GM23338 (cell line): ENCODE data around the gene EFHC2.

Experiments used
- CTCF ChIP-seq, 2 experiments: fragments of 200-600 bp in 1 of 2; sonication (generic) in 1 of 2; conservative IDR thresholded peaks; 2 replicates each; pipeline versions ENCODE4 v1.5.1 to v1.6.1; 2016 to 2017; ENCODE audit warnings: antibody characterized with exemption in 2 of 2, low read depth in 2 of 2, mild to moderate bottlenecking in 2 of 2, moderate library complexity in 1 of 2
- EZH2 ChIP-seq: fragments of 200-600 bp; sonication (generic); IDR thresholded peaks from one replicate; pipeline ENCODE4 v1.8.0; 2017; ENCODE audit warnings: antibody characterized with exemption, mild to moderate bottlenecking, low read depth; ENCODE audit not compliant: unreplicated experiment
- EZH2phosphoT487 ChIP-seq: fragments of 200-600 bp; sonication (generic); IDR thresholded peaks from one replicate; pipeline ENCODE4 v1.8.1; 2018; ENCODE audit warnings: antibody characterized with exemption; ENCODE audit not compliant: unreplicated experiment
- JUNB ChIP-seq: IDR thresholded peaks from one replicate; pipeline ENCODE4 v1.6.1; 2016; ENCODE audit warnings: antibody characterized with exemption; ENCODE audit not compliant: unreplicated experiment
- NANOG ChIP-seq: IDR thresholded peaks from 2 replicates; pipeline ENCODE4 v1.6.1; 2016; ENCODE audit warnings: antibody characterized with exemption, borderline replicate concordance
- POLR2AphosphoS5 ChIP-seq: IDR thresholded peaks from 2 replicates; pipeline ENCODE4 v1.6.1; 2016; ENCODE audit warnings: antibody characterized with exemption, low read depth
- TF ChIP-seq, protein P1 (sequence below): IDR thresholded peaks from one replicate; pipeline ENCODE4 v1.6.1; 2018; ENCODE audit warnings: antibody characterized with exemption; ENCODE audit not compliant: unreplicated experiment

GRCh38 chrX:44105228-44105913 is 238.1 kb downstream of the EFHC2 start:
- TF ChIP-seq CTCF (conservative IDR thresholded peaks at IDR 0.05; ENCODE audit: low read depth in 2 of 2) (peak; percentile 22 to 60; a peak in 3 of 4 replicates), JUNB (no peak), EZH2 (no peak), EZH2phosphoT487 (no peak), POLR2AphosphoS5 (no peak), NANOG (no peak)
- TF ChIP-seq, protein P1, sequence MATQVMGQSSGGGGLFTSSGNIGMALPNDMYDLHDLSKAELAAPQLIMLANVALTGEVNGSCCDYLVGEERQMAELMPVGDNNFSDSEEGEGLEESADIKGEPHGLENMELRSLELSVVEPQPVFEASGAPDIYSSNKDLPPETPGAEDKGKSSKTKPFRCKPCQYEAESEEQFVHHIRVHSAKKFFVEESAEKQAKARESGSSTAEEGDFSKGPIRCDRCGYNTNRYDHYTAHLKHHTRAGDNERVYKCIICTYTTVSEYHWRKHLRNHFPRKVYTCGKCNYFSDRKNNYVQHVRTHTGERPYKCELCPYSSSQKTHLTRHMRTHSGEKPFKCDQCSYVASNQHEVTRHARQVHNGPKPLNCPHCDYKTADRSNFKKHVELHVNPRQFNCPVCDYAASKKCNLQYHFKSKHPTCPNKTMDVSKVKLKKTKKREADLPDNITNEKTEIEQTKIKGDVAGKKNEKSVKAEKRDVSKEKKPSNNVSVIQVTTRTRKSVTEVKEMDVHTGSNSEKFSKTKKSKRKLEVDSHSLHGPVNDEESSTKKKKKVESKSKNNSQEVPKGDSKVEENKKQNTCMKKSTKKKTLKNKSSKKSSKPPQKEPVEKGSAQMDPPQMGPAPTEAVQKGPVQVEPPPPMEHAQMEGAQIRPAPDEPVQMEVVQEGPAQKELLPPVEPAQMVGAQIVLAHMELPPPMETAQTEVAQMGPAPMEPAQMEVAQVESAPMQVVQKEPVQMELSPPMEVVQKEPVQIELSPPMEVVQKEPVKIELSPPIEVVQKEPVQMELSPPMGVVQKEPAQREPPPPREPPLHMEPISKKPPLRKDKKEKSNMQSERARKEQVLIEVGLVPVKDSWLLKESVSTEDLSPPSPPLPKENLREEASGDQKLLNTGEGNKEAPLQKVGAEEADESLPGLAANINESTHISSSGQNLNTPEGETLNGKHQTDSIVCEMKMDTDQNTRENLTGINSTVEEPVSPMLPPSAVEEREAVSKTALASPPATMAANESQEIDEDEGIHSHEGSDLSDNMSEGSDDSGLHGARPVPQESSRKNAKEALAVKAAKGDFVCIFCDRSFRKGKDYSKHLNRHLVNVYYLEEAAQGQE, result no peak
